ENCODE measurements around the gene AOPEP.

The AOPEP gene

GRCh38 chr9:94896512-94896911 lies 170.0 kb downstream of the AOPEP start:
- DNase-seq (ENCODE audit: low read depth in 2 of 2), result no peak

- DNase-seq (ENCODE audit: low read depth in 2 of 2), result no peak
These were observed 173.1 kb downstream of the AOPEP start for GRCh38 chr9:94899464-94900221.

- DNase-seq (ENCODE audit: low read depth in 2 of 2), result no peak
These were observed 173.9 kb downstream of the AOPEP start for GRCh38 chr9:94900222-94901018.

- DNase-seq (ENCODE audit: low read depth in 2 of 2), result no peak
These were observed 174.5 kb downstream of the AOPEP start for GRCh38 chr9:94901019-94901363.

GRCh38 chr9:94903961-94904421 lies 177.5 kb downstream of the AOPEP start:
- DNase-seq (ENCODE audit: low read depth in 2 of 2), result no peak

- DNase-seq (ENCODE audit: low read depth in 2 of 2), result no peak
These were observed 178.3 kb downstream of the AOPEP start for GRCh38 chr9:94904806-94905205.

GRCh38 chr9:94905606-94906005 lies 179.1 kb downstream of the AOPEP start:
- DNase-seq (ENCODE audit: low read depth in 2 of 2), result no peak

- no peak for DNase-seq (ENCODE audit: low read depth in 2 of 2)
These were observed 179.7 kb downstream of the AOPEP start for GRCh38 chr9:94906181-94906580.

- DNase-seq (ENCODE audit: low read depth in 2 of 2), result no peak
These were observed 180.2 kb downstream of the AOPEP start for GRCh38 chr9:94906713-94907112.

GRCh38 chr9:94907264-94907936 lies 180.9 kb downstream of the AOPEP start:
- no peak for DNase-seq (ENCODE audit: low read depth in 2 of 2)

- no peak for DNase-seq (ENCODE audit: low read depth in 2 of 2)
These were observed 181.6 kb downstream of the AOPEP start for GRCh38 chr9:94908011-94908563.

GRCh38 chr9:94908583-94909249 lies 182.2 kb downstream of the AOPEP start:
- DNase-seq (ENCODE audit: low read depth in 2 of 2), result no peak

- DNase-seq (ENCODE audit: low read depth in 2 of 2), result peak in 1 of 2 experiments; percentile 8
These were observed 182.9 kb downstream of the AOPEP start for GRCh38 chr9:94909250-94909894.

GRCh38 chr9:94909965-94910730 lies 183.6 kb downstream of the AOPEP start:
- no peak for DNase-seq (ENCODE audit: low read depth in 2 of 2)

GRCh38 chr9:94911211-94911610 lies 184.7 kb downstream of the AOPEP start:
- DNase-seq (ENCODE audit: low read depth in 2 of 2), result no peak

GRCh38 chr9:94911986-94912635 lies 185.6 kb downstream of the AOPEP start:
- no peak for DNase-seq (ENCODE audit: low read depth in 2 of 2)

GRCh38 chr9:94912700-94913249 lies 186.3 kb downstream of the AOPEP start:
- no peak for DNase-seq (ENCODE audit: low read depth in 2 of 2)

- DNase-seq (ENCODE audit: low read depth in 2 of 2), result no peak
These were observed 187.1 kb downstream of the AOPEP start for GRCh38 chr9:94913550-94913949.
